ENCODE results near the gene RNF207.

RNF207 gene

GRCh38 chr1:6185635-6186382 is 20.1 kb upstream of the RNF207 start:
- no peak overlapping the region for H3K4me3 ChIP-seq (ENCODE audit: control insufficient read depth, low read depth, low read length)
- peak; percentile 51 for TF ChIP-seq CTCF (conservative IDR thresholded peaks at IDR 0.05; ENCODE audit: control insufficient read depth, insufficient read depth, low read depth, low read length)
- peak; percentile 57 for DNase-seq (ENCODE audit: low read depth)

GRCh38 chr1:6188466-6188865 is 17.5 kb upstream of the RNF207 start:
- no peak overlapping the region for H3K4me3 ChIP-seq (ENCODE audit: control insufficient read depth, low read depth, low read length)
- TF ChIP-seq CTCF (conservative IDR thresholded peaks at IDR 0.05; ENCODE audit: control insufficient read depth, insufficient read depth, low read depth, low read length): no peak
- DNase-seq (ENCODE audit: low read depth): no peak

GRCh38 chr1:6191968-6192367 is 14.0 kb upstream of the RNF207 start:
- no peak overlapping the region for H3K4me3 ChIP-seq (ENCODE audit: control insufficient read depth, low read depth, low read length)
- no peak for TF ChIP-seq CTCF (conservative IDR thresholded peaks at IDR 0.05; ENCODE audit: control insufficient read depth, insufficient read depth, low read depth, low read length)
- no peak for DNase-seq (ENCODE audit: low read depth)

GRCh38 chr1:6197746-6198427 is 8.0 kb upstream of the RNF207 start:
- no peak for TF ChIP-seq CTCF (conservative IDR thresholded peaks at IDR 0.05; ENCODE audit: control insufficient read depth, insufficient read depth, low read depth, low read length)
- H3K4me3 ChIP-seq (ENCODE audit: control insufficient read depth, low read depth, low read length): peak overlapping the region; percentile 99
- DNase-seq (ENCODE audit: low read depth): no peak

GRCh38 chr1:6198646-6199297 is 7.1 kb upstream of the RNF207 start:
- TF ChIP-seq CTCF (conservative IDR thresholded peaks at IDR 0.05; ENCODE audit: control insufficient read depth, insufficient read depth, low read depth, low read length): no peak
- H3K4me3 ChIP-seq (ENCODE audit: control insufficient read depth, low read depth, low read length): peak overlapping the region; percentile 99
- DNase-seq (ENCODE audit: low read depth): no peak

- TF ChIP-seq CTCF (conservative IDR thresholded peaks at IDR 0.05; ENCODE audit: control insufficient read depth, insufficient read depth, low read depth, low read length): no peak
- DNase-seq (ENCODE audit: low read depth): peak; percentile 99
- peak within 1 kb of the TSS; percentile 99 for H3K4me3 ChIP-seq (ENCODE audit: control insufficient read depth, low read depth, low read length)
Measured at GRCh38 chr1:6199298-6200187, 6.4 kb upstream of the RNF207 start, which contains the start of gene RPL22. Gene RPL22, minus strand, starts transcription at chr1:6199595. Its CDS starts 22 bp downstream, at chr1:6199573.

Measured in fibroblast of mammary gland (primary cell).